Smooth muscle cell (in vitro differentiated cells): ENCODE measurements around the gene CENPP. TPM values are rescaled to one million over a fixed set of nuclear protein-coding genes. Genes with fewer than 3 reads are reported as not detected.

Experiments
- DNase-seq: peaks from one replicate; lab custom pipeline; 2025; ENCODE audit not compliant: unreplicated experiment; lab: John Stamatoyannopoulos, UW
- H2AFZ ChIP-seq: fragments of 200-600 bp; sonication (generic); 2 replicates; pipeline ENCODE4 v1.6.0; 2016; ENCODE audit warnings: antibody characterized with exemption, low read depth, mild to moderate bottlenecking
- H3F3A ChIP-seq: fragments of 200-600 bp; sonication (generic); 2 replicates; pipeline ENCODE4 v1.6.0; 2017; ENCODE audit warnings: antibody characterized with exemption, low read depth
- H3K27ac ChIP-seq: fragments of 200-600 bp; sonication (generic); 2 replicates; pipeline ENCODE4 v1.5.1; 2016; ENCODE audit warnings: low read depth, mild to moderate bottlenecking
- H3K27me3 ChIP-seq: fragments of 200-600 bp; sonication (generic); 2 replicates; pipeline ENCODE4 v1.6.1; 2016; ENCODE audit warnings: low read depth, mild to moderate bottlenecking
- H3K36me3 ChIP-seq: fragments of 200-600 bp; sonication (generic); 2 replicates; pipeline ENCODE4 v1.5.1; 2016; ENCODE audit warnings: low read depth
- H3K4me1 ChIP-seq: fragments of 200-600 bp; sonication (generic); 2 replicates; pipeline ENCODE4 v1.5.1; 2016; ENCODE audit warnings: low read depth
- H3K4me2 ChIP-seq: fragments of 200-600 bp; sonication (generic); 2 replicates; pipeline ENCODE4 v1.6.0; 2016; ENCODE audit warnings: mild to moderate bottlenecking
- H3K4me3 ChIP-seq: fragments of 200-600 bp; sonication (generic); 2 replicates; pipeline ENCODE4 v1.5.1; 2016; ENCODE audit warnings: mild to moderate bottlenecking
- H3K79me2 ChIP-seq: fragments of 200-600 bp; sonication (generic); 2 replicates; pipeline ENCODE4 v1.6.0; 2016; ENCODE audit warnings: low read depth, mild to moderate bottlenecking
- H3K9ac ChIP-seq: fragments of 200-600 bp; sonication (generic); 2 replicates; pipeline ENCODE4 v1.6.0; 2016; ENCODE audit warnings: low read depth
- H3K9me3 ChIP-seq: fragments of 200-600 bp; sonication (generic); replicated peaks from 2 replicates; pipeline ENCODE4 v1.5.1; 2016; ENCODE audit warnings: low read depth
- H4K20me1 ChIP-seq: fragments of 200-600 bp; sonication (generic); 2 replicates; pipeline ENCODE4 v1.6.0; 2016; ENCODE audit warnings: low read depth
- CTCF ChIP-seq: fragments of 200-600 bp; sonication (generic); IDR thresholded peaks from 2 replicates; pipeline ENCODE4 v1.5.1; 2017; ENCODE audit warnings: borderline replicate concordance, mild to moderate bottlenecking, antibody characterized with exemption; ENCODE audit not compliant: insufficient read depth, poor library complexity, severe bottlenecking
- WGBS: methylation state at CpG from one replicate; pipeline ENCODE4 v1.1.7; 2016; ENCODE audit warnings: low lambda C conversion rate; 5-methylcytosine and 5-hydroxymethylcytosine counted together
- polyA plus RNA-seq: library from polyadenylated mRNA; unstranded; fragments of >200 nt; fragmentation: Nextera tagmentation; extraction: Ambion mirVana; gene quantifications from 2 replicates; pipeline ENCODE4 v1.2.1, GENCODE V29; 2016
- total RNA-seq: library from RNA; depleted of rRNA; stranded (reverse); fragments of >200 nt; gene quantifications from 2 replicates; pipeline ENCODE4 v1.2.3, GENCODE V29; 2014

The CENPP gene
- total and polyA plus RNA-seq, 2 experiments from 2014 or later = 4.2 to 17.5 TPM

- Histone ChIP-seq H3K4me3 (peak overlapping the region; percentile 70), H3K9me3 (no peaks in the 10 kb centered on the region), H3F3A (no peaks in the 10 kb centered on the region), H2AFZ (peak overlapping the region; percentile 94), H4K20me1 (no peaks in the 10 kb centered on the region), H3K27ac (peak overlapping the region; percentile 97), H3K4me2 (peak overlapping the region; percentile 98), H3K9ac (peak overlapping the region; percentile 98), H3K36me3 (peaks cover 6% of the 10 kb centered on the region), H3K27me3 (no peaks in the 10 kb centered on the region), H3K4me1 (peaks cover 19% of the 10 kb centered on the region), H3K79me2 (peaks cover 29% of the 10 kb centered on the region)
- no peak for DNase-seq
- no peak for TF ChIP-seq CTCF
- WGBS = 3% methylated on average over 30 of the region's 30 CpGs
Observed at GRCh38 chr9:92325991-92326500, 293 bp downstream of the CENPP start.

- peaks cover 4% of the 10 kb centered on the region for H3F3A ChIP-seq
- WGBS = 70% methylated on average over 2 of the region's 2 CpGs
- no peak overlapping the region for H3K27ac ChIP-seq
Observed at GRCh38 chr9:92327283-92327850, 1.6 kb downstream of the CENPP start.

GRCh38 chr9:92328225-92328624 is 2.5 kb downstream of the CENPP start:
- peak; percentile 36 for TF ChIP-seq CTCF
- 34% methylated on average over 2 of the region's 2 CpGs for WGBS
- no peak overlapping the region for H3K27ac ChIP-seq
- peaks cover 29% of the 10 kb centered on the region for H3K79me2 ChIP-seq
- H3F3A ChIP-seq = peaks cover 5% of the 10 kb centered on the region
- H4K20me1 ChIP-seq = no peaks in the 10 kb centered on the region
- H3K36me3 ChIP-seq = no peaks in the 10 kb centered on the region
- H3K9ac ChIP-seq = no peak overlapping the region
- H3K4me3 ChIP-seq = no peak overlapping the region
- peak overlapping the region; percentile 98 for H3K4me2 ChIP-seq
- H2AFZ ChIP-seq = no peak overlapping the region
- DNase-seq = no peak
- peaks cover 19% of the 10 kb centered on the region for H3K4me1 ChIP-seq
- no peaks in the 10 kb centered on the region for H3K27me3 ChIP-seq
- H3K9me3 ChIP-seq = no peaks in the 10 kb centered on the region

More at GRCh38 chr9:92327283-92327850, 1.6 kb downstream of the CENPP start:
- peaks cover 19% of the 10 kb centered on the region for H3K4me1 ChIP-seq
- no peak for TF ChIP-seq CTCF
- H4K20me1 ChIP-seq = no peaks in the 10 kb centered on the region
- H3K79me2 ChIP-seq = peaks cover 29% of the 10 kb centered on the region
- no peaks in the 10 kb centered on the region for H3K9me3 ChIP-seq
- peak overlapping the region; percentile 3 for H3K4me3 ChIP-seq
- peak overlapping the region; percentile 98 for H3K4me2 ChIP-seq
- H3K36me3 ChIP-seq = no peaks in the 10 kb centered on the region
- no peak for DNase-seq
- H2AFZ ChIP-seq = no peak overlapping the region
- no peaks in the 10 kb centered on the region for H3K27me3 ChIP-seq
- no peak overlapping the region for H3K9ac ChIP-seq

GRCh38 chr9:92332577-92333281 is 7.0 kb downstream of the CENPP start:
- no peaks in the 10 kb centered on the region for H3K27me3 ChIP-seq

More at GRCh38 chr9:92332577-92333281, 7.0 kb downstream of the CENPP start:
- Histone ChIP-seq H3K27ac (peak overlapping the region; percentile 73), H3K36me3 (peaks cover 4% of the 10 kb centered on the region), H3F3A (peaks cover 10% of the 10 kb centered on the region), H3K79me2 (peaks cover 12% of the 10 kb centered on the region), H3K4me1 (no peaks in the 10 kb centered on the region), H2AFZ (peak overlapping the region; percentile 9), H3K4me2 (peak overlapping the region; percentile 42), H3K4me3 (no peak overlapping the region), H4K20me1 (no peaks in the 10 kb centered on the region), H3K9ac (no peak overlapping the region), H3K9me3 (no peaks in the 10 kb centered on the region)
- no peak for TF ChIP-seq CTCF
- WGBS = 92% methylated on average over 3 of the region's 3 CpGs
- no peak for DNase-seq
